HG03108 (cell line): ENCODE results near the gene GSN.

ENCODE experiments used
- ATAC-seq: cut with Tn5 transposase; IDR thresholded peaks from one replicate; pipeline ENCODE4 v1.9.1; 2021; ENCODE audit warnings: moderate library complexity; ENCODE audit not compliant: unreplicated experiment

The GSN gene

DNA sequence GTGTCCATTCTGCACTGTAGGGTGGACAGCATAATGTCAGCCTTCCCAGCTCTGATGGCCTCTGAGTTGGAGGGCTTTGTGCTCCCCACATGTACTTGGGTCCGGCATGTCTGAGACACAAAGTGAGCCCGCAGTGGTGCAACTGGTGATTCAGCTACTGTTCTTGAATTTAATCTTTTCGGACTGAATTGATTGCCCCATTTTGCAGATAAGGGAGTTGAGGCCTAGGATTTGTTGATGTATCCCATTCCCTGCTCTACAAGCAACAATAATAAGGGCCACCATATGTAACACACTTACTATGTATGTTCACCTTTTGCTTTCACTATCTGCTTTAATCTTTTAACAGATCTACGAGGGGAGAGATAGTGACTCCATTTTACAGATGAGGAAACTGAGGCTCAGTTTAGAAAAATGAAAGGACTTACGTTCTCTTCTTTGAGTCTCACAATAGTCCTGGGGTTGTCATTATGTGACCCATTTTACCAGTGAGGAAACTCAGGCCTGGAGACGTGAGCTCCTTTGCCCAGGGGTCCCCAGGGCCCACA is 4.5 kb downstream of the GSN start:
- no peak for ATAC-seq

DNA sequence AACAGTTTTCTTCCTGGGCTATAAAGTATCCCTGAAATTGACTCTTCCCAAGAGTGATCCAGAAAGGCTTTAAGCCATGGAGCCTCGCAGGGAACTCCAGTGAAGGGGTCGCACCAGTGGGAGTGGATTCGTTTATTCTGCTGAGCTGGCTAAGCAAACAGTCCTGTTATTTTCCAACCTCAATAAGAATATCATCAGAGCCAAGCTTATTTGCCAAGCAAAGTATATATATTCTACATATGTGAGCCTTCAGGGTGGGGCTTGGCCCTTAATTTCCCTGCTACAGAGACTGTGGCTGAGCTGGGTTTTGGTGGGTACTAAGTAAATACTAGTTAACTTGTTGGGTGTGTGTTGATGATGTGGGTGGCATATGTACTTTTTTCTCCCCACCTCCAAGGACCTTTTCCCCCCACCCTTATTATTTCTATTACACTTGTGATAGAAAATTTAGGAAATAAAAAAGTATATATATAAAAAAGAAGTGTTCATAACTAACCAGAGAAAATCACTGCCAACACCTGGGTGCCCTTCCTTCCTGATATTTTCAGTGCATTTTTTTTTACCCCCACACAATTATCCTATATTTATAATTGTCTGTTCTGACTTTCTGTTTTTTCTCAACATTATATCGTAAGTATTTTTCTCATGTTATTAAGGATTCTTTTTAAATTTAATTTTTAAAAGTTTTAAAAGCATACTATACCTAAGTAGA is 5.3 kb downstream of the GSN start:
- no peak for ATAC-seq

DNA sequence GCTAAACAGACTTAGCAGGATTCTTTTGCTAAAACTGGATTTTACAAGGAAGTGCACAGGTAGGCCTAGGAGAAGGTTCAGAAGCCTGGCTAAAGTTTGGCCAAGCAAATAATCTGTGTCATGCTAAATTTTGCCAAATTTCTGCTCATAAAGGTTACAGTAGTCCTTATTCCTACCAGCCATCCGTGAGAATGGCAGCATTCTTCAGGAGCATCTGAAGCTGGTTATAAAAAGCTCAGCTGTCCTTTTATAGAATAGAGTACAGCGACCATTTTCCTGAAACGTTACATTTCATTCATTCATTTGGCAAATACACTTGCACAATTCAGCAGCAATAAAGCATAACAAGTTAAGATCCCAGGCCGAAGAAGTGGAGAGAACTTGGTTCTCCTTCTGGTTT is 6.9 kb downstream of the GSN start:
- ATAC-seq = no peak

DNA sequence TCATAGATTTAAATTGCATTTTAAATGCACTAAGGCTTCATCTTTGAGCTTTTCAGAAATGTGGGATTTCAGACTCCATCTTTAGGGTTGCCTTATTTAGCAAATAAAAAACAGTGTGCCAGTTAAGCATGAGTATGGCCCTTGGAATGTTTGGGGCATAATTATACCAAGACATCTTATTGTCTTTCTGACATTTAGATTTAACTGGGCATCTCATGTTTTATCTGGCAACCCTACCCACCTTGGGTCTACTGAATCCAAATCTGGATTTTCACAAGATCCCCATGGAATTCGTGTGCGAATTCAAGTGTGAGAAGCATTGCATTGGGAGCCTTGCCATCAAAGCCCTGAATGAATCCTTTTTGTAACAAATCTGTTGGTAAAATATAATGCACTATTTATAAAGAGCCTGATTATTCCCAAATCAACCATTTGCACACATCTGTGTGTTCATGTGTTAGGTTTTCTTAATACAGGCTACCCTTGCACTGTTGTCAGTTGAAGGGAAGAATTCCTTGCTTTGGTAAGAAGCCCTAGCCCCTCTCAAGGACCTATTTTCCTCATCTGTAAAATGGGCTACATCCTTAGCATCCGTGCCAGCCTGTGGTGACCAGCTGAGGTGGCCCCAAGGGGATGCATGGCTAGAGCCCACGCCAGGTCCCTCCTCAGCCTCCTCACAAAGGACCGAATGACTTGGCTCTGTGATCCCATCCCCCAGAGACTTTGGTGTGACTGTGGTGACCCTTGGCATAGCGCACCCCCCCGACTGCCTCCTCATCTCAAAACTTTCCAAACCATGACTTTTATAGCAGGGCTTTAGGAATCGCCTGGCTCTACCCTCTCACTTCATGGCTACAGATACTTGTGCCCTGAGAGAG is 8.1 kb downstream of the GSN start:
- ATAC-seq = no peak

DNA sequence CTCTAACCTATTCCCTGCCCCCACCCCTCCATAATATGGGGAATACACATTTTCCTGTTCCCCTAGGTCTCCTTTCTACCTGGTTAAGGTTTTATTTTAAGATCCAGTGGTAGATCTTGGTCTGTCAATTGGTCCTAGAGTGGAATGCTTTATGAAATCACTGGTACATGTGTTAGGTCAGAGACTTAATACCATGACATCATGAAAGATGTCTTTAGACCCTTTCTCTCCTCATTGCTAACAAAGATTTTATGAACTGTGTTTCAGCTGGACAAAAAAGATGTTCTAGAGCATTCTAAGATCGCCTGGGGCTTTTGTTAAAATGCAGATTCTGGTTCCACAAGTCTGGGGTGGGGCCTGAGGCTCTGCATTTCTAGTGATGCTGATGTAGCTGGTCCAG is 9.1 kb downstream of the GSN start:
- ATAC-seq = no peak

DNA sequence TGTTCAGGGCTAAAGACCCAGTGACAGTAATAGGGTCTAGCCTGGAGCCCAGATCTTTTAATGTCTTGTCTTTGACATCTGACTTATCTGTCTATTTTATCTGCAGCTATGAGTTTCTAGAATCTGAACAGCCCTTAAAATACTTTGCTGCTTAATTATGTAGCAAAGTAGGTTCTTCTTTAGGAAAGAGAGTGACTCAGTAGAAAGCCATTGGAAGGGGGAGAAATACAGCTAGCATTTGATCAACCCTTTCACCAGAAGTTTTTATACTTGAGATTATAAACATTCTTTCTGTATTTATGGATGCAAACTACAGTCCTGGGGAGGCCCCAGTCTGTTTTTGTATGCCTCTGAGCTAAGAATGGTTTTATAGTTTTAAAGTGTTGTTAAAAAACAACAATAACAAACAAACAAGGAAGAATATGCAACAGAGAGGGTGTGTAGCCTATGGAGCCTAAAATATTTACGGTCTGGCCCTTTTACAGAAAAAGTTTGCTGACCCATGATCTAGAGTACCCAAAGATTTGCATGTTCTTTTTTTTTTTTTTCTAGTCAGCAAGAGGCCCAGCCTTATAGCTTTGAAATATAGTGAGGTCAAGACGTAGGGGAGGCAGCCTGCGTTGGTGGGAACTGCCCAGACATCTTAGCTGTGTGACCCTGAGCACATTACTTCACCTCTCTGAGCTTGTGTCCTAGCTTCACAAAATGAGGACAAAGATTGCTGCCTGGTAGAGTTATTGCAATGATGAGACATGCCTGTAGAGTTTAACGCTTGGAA is 9.7 kb downstream of the GSN start:
- ATAC-seq = no peak

DNA sequence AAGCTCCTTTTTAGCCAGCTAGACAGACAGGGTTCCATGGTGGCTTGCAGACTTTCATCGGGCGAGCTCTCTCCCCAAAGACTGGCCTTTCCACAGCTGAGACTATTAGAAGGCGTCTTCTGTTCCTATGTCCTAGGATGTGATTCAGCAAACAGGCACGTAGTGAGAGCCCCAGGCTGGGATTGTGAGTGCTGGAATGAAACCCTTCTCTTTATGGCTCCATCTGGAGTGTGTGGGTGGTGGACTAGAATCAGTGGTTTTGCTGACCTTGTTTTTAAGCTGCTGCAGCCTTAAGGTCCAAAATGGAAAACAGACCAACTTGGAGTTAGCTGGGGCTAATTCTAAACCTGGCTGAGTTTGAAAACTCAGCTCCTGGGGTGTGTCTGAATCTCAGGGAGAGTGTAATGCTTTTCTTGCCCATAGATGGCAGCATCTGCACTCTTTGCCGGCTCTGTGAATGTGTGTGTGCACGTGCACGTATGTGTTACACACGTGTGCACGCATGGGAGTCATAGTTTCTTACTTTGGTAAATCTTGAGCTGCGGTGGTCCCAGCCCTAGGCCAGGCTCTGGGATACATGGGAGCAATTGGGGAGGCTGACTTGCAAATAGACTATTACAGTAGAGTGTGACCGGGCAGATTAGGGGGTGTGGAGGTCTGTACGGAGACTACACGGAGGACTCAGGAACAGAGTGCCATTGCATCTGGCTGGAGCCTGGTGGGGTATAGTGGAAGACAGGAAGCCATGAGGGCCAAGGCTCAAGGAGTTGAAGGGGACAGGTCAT is 10.7 kb downstream of the GSN start:
- no peak for ATAC-seq

DNA sequence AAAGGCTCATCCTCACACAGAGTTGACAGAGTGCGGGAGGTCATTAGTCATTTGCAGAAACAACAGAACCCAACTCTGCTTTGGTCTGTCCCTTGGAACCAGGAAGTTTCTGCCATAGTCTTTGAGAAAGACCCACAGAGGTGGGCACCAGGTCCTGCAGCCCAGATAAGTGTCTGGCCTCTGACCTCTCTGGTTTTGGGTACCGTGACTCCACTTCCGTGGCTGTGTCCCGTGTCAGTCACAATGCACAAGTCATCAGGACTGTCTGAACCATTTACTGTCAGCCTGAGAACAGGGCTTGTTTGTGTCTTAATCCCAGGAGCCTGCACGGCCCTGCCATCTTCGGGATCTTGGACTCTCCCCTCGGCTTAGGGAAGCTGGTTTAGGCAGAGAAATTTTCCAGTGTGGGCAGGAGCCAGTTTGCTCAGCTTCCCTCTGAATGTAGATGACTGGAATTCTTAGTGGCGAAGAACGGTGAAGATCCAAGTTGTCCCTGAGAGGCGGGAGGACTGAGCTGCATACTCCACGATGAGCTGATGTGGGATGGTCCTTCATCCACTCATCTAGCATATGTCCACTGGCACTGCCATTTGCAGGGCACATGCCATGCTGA is 11.9 kb downstream of the GSN start:
- no peak for ATAC-seq

DNA sequence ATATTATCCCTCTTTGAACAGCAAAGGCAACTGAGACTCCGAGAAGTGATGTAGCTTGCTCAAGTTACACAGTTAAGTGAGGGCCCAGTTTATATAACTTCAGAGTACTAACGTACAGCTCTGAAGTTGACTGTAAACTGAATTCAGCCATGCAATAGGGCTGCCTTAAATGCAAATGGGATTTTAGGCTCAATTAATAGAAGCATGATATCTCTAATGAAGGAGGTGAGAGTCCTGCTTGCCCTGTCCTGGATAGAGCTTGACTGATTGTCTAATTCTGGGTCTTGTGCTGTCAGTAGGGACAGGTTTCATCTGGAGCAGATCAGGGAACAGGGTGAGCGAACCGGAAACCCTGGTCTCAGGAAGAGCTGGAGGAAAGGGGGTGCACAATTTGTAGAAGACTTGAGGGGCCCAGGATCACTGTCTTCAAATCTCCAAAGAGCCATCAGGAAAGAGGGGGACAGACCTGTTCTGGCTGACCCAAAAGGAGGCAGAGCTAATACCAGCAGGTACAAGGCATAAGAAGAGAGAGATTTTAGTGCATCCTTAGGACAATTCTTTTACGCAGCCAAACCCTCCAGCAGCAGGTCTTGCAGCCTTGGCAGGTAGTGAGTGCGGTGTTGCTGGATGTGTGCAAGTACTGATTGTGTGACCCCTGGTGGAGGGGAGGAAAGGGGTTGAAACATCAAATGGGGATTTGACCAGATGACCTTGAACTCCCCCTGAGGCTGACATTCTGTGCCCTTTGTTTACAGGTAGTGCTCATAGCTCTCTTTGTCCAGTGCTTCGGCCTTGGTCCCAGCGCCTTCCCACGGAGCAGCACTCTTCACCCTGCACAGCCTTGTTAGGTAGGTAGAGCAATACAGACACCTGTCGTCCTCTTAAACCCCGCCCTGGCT is 13.0 kb downstream of the GSN start:
- ATAC-seq = no peak

DNA sequence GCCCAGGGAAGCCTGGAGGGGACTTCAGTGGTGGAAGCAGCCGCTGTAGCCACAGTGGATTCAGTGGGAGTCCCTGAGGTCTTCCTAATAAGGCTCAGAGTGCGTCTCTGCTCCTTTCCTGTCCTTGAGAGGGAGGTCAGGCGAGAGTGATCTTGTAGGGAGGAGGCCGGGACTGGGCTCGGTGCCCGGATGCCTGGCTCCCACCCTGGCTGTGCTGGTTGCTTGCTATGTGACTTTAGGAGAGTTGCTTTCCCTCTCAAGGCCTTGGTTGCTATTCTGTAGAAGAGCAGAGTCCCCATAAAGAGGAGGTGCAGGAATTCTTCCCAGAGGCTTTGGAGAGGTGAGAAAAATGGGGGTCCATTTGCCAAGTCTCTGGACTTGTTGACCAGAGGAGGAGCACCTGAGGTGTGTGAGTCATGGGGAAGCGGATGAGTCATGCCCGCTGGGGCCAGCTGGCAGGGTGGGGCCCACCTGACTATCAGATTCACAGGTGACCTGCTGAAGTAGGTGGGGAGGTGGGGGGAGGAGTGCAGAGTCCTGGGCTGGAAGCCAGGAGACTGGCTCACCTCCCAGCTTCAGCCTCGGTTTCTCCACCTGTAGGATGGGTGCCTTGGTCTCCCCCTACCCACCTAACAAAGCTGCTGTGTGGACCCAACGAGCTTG is 13.8 kb downstream of the GSN start:
- ATAC-seq = no peak

DNA sequence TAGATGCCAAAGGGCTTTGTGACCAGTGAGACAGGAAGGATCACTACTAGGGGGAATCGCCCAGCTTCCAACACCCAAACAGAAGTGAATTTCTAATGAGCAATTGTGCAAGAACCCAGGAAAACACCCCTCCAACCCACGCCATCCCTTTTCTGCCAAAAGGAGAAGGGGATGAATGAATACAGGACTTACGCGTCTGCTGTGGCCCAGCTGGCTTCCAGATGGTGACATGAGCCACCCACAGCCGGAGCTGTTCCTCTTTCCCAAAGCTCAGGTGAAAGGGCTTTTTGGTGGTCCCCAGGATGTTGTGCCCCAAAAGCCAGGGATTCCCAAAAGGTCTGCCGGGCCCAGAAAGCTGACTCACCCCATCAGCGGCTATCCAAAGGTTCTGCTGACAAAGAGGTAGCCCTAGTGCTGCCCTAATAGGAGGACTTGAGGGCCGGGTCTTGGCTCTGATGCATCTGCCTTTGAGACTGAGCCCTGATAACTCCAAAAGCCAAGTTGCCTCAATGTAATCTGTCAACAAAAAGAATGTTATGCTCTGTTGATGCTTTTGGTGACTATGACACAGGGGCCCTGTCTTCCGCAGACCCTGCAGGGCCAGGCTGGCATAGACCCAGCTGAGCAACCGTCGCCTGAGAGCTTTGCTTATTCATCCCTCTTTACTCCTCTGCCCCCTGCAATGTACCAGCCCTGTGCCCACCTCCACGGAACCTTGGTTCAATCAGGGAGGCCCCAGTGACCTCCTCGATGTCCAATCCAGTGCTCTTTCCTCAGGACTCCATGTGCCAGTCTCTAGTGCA is 14.5 kb downstream of the GSN start:
- no peak for ATAC-seq

DNA sequence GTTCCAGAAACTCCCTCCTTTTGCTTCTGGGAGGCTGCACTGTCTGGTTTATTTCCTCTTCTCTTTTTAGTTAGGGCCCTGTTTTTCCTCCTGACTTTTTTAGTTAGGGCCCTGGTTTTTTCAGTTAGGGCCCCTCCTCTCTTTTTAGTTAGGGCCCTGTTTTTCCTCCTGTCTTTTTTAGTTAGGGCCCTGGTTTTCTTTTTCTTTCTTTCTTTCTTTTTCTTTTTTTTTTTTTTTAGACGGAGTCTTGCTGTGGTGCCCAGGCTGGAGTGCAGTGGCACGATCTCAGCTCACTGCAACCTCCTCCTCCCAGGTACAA is 15.1 kb downstream of the GSN start:
- no peak for ATAC-seq

DNA sequence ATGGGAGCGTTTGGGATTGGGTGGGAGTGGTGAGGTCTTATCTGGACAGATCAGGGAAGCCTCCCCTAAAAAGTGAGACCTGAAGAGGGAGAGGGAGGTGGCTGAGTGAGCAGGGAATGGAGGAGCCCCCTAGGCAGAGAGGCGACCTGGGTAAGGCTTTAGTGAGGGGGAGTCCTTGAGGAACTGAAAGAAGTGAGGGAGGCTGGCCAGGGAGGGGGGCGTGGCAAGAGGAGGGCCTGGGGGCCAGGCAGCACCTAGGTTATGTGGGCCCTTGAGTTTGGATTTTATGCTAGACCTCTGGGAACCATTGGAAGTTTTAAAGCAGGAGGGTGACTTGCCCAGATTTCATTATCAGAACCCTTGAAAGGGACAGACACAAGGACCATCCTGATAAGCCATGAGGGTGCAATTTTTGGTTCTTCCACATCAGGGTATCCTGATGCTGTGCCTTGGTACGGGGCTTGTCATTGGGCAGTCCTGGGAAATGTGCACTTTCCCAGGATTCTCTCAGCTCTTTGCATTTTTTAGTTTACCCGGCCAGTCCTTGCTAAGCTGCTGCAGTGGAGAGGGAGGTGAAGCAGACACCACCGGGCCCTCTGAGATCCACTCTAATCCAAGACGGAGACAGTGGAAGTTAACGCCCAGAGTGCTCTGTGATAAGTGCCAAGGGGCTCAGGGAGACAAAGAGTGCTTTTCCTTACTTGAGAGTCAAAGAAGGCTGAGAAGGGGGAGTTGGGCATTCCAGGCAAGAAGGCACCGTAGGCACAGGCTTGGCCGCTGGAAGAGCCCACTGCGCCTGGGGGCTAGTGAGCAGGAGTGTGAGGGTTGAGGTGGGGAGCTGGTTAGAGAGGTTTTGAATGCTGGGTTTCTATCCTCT is 16.1 kb downstream of the GSN start:
- no peak for ATAC-seq

DNA sequence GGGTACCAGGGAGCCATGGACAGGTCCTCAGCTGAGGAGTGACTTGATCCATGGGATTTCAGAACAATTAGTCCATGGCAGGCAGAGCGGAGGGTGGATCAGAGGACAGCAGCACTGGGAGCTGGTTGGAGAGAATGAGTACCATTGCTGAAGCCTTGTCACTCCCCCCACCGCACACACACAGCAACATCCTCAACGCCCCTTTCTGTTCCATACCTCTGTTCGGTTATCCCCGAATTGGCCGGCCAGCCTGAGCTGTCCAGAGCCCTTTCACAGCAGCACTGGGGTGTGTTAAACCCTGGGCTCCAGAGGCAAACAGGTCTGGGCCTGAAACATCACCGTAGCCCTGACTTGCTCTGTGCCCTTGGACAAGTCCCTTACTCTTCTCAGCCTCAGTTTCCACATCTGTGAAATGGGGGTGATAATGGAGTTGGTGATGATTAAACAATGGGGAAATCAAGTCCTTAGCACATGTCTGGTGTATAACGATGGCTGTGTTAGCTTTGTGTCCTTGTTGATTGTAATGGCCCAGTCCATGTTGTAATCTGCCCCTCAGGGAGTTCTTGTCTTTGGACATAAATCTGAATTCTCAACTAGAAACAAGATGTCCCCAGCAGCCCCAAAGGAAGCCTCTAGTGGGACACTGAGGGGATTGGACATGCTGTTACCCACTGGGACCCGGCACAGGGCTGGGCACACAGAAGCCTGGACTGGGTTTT is 16.9 kb downstream of the GSN start:
- no peak for ATAC-seq

DNA sequence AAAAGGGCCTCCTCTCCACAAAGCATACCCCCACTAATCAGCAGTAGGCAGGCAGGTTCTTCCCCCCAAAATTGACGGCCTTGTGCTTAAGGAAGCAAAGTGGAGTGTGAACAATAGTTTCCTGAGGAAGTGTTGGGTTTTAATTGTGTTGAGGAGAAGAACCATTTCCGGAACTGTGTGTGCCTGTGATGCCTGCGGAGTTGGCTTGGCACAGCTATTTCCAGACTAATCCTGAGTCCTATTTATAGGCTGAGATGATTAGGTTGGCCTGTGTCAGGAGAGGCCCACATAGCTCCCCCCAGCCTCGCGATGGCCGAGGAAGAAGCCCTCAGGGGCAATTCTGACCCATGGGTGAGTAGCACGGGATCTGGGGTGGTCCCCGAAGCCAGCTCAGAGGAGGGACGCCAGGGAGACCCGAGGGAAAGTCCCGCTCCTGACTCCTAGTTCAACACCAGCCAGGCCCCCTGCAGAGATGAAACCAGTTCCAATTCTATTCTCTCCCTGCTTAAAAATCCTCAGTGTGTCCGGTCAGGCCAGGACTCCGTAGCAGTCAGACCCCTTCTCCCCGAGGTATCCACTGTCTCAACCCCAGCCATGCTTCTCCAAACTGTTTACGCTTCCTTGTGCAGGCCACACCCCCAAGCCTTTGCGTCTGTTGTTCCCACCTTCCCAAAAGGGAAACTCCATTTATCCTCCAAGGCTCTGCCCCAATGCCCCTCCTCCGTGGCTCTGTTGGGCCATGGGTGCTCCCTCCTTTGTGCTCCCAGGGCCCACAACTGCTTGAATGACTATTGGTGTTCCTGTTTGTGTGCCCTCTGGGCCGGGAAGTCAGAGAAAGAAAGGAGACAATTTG is 18.1 kb downstream of the GSN start:
- no peak for ATAC-seq

DNA sequence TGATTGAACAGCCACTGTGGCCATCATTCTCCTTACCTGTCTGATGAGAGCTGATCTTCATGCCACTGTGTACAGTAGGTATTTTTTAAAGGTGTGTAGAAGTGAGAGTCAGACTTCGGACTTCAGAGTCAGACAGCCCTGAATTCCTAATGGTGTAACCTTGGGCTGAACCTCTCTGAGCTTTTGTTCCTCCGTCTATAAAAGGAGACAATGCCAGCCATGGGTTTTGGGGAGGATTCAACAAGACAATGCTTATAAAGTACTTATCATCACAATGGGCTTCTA is 18.7 kb downstream of the GSN start:
- no peak for ATAC-seq
